HEK293 (cell line): ENCODE data around the gene RAB17.

Source experiments
- CTCF ChIA-PET: fragments of 350-600 bp; formaldehyde crosslinking; extraction: SDS; loops from one replicate; lab custom pipeline; 2021; ENCODE audit warnings: antibody characterized with exemption; lab: Yijun Ruan, JAX
- POLR2A ChIA-PET: fragments of 300-600 bp; formaldehyde crosslinking; extraction: SDS; loops from one replicate; lab custom pipeline; 2020; ENCODE audit warnings: antibody characterized with exemption, inconsistent platforms; lab: Yijun Ruan, JAX
- H3K27ac ChIP-seq: fragments of 200-500 bp; sonication (Bioruptor generic); 2 replicates; pipeline ENCODE4 v1.5.1; 2014; ENCODE audit warnings: low read depth, low read length, control low read depth, inconsistent platforms; ENCODE audit errors: extremely low read depth
- H3K36me3 ChIP-seq, 2 experiments: fragments of 200-500 bp in 1 of 2; sonication (Bioruptor generic) in 1 of 2; 1 replicate in 1 of 2; 2 replicates in 1 of 2; pipeline ENCODE4 v1.5.1; 2014 to 2017; ENCODE audit warnings: inconsistent platforms in 2 of 2, low read length in 2 of 2; ENCODE audit not compliant: control insufficient read depth in 2 of 2, insufficient read depth in 1 of 2
- H3K4me1 ChIP-seq: fragments of 200-500 bp; sonication (Bioruptor generic); 2 replicates; pipeline ENCODE4 v1.5.1; 2014; ENCODE audit warnings: mild to moderate bottlenecking, low read length, inconsistent platforms; ENCODE audit not compliant: control insufficient read depth, insufficient read depth
- H3K4me3 ChIP-seq: 2 replicates; pipeline ENCODE4 v1.5.1; 2011; ENCODE audit warnings: low read depth, mild to moderate bottlenecking, control low read depth, low read length, moderate library complexity
- H3K9me3 ChIP-seq: fragments of 200-500 bp; sonication (Bioruptor generic); 2 replicates; pipeline ENCODE4 v1.5.1; 2014; ENCODE audit warnings: low read depth, low read length, inconsistent platforms; ENCODE audit not compliant: control insufficient read depth, insufficient read depth
- KLF8 ChIP-seq: fragments of 450-650 bp; formaldehyde crosslinking; IDR thresholded peaks from 2 replicates; pipeline ENCODE4 v1.5.1; 2016; ENCODE audit warnings: missing biosample characterization, missing genetic modification characterization
- PRDM2 ChIP-seq: fragments of 450-650 bp; formaldehyde crosslinking; IDR thresholded peaks from 2 replicates; pipeline ENCODE4 v1.5.1; 2016; ENCODE audit warnings: missing biosample characterization, missing genetic modification characterization, borderline replicate concordance
- REST ChIP-seq: fragments of 450-650 bp; formaldehyde crosslinking; IDR thresholded peaks from 2 replicates; pipeline ENCODE4 v1.5.1; 2016; ENCODE audit warnings: missing biosample characterization, missing genetic modification characterization
- SP7 ChIP-seq: fragments of 450-650 bp; formaldehyde crosslinking; IDR thresholded peaks from 2 replicates; pipeline ENCODE4 v1.5.1; 2016; ENCODE audit warnings: missing biosample characterization, missing genetic modification characterization
- ZBTB17 ChIP-seq: fragments of 450-650 bp; formaldehyde crosslinking; IDR thresholded peaks from 2 replicates; pipeline ENCODE4 v1.5.1; 2016; ENCODE audit warnings: missing biosample characterization, missing genetic modification characterization
- ZEB2 ChIP-seq: fragments of 450-650 bp; formaldehyde crosslinking; IDR thresholded peaks from 2 replicates; pipeline ENCODE4 v1.5.1; 2016; ENCODE audit warnings: missing biosample characterization, missing genetic modification characterization
- ZFHX2 ChIP-seq: fragments of 450-650 bp; formaldehyde crosslinking; conservative IDR thresholded peaks from 2 replicates; pipeline ENCODE4 v1.5.1; 2016; ENCODE audit warnings: missing biosample characterization, missing genetic modification characterization
- ZFP3 ChIP-seq: fragments of 450-650 bp; formaldehyde crosslinking; IDR thresholded peaks from 2 replicates; pipeline ENCODE4 v1.5.1; 2016; ENCODE audit warnings: low read depth, missing biosample characterization, missing genetic modification characterization
- ZNF140 ChIP-seq: fragments of 450-650 bp; formaldehyde crosslinking; IDR thresholded peaks from 2 replicates; pipeline ENCODE4 v1.5.1; 2016; ENCODE audit warnings: missing biosample characterization, missing genetic modification characterization
- ZNF169 ChIP-seq: fragments of 450-650 bp; formaldehyde crosslinking; IDR thresholded peaks from 2 replicates; pipeline ENCODE4 v1.5.1; 2016; ENCODE audit warnings: missing biosample characterization, missing genetic modification characterization
- ZNF175 ChIP-seq: fragments of 450-650 bp; formaldehyde crosslinking; IDR thresholded peaks from 2 replicates; pipeline ENCODE4 v1.5.1; 2016; ENCODE audit warnings: missing biosample characterization, missing genetic modification characterization
- ZNF18 ChIP-seq: fragments of 450-650 bp; formaldehyde crosslinking; IDR thresholded peaks from 2 replicates; pipeline ENCODE4 v1.5.1; 2016; ENCODE audit warnings: missing biosample characterization, missing genetic modification characterization
- ZNF221 ChIP-seq: fragments of 450-650 bp; formaldehyde crosslinking; IDR thresholded peaks from 2 replicates; pipeline ENCODE4 v1.5.1; 2017; ENCODE audit warnings: missing biosample characterization, missing genetic modification characterization, borderline replicate concordance
- ZNF248 ChIP-seq: fragments of 450-650 bp; formaldehyde crosslinking; IDR thresholded peaks from 2 replicates; pipeline ENCODE4 v1.5.1; 2017; ENCODE audit warnings: missing biosample characterization, missing genetic modification characterization
- ZNF280D ChIP-seq: fragments of 450-650 bp; formaldehyde crosslinking; IDR thresholded peaks from 2 replicates; pipeline ENCODE4 v1.5.1; 2016; ENCODE audit warnings: missing biosample characterization, missing genetic modification characterization
- ZNF398 ChIP-seq: fragments of 450-650 bp; formaldehyde crosslinking; IDR thresholded peaks from 2 replicates; pipeline ENCODE4 v1.5.1; 2017; ENCODE audit warnings: missing biosample characterization, missing genetic modification characterization
- ZNF501 ChIP-seq: fragments of 450-650 bp; formaldehyde crosslinking; IDR thresholded peaks from 2 replicates; pipeline ENCODE4 v1.5.1; 2016; ENCODE audit warnings: missing biosample characterization, missing genetic modification characterization
- ZNF513 ChIP-seq: fragments of 450-650 bp; IDR thresholded peaks from 2 replicates; pipeline ENCODE4 v1.5.1; 2018; ENCODE audit warnings: missing biosample characterization, missing genetic modification characterization
- ZNF549 ChIP-seq: fragments of 450-650 bp; IDR thresholded peaks from 2 replicates; pipeline ENCODE4 v1.5.1; 2018; ENCODE audit warnings: missing biosample characterization, missing genetic modification characterization, mild to moderate bottlenecking, inconsistent platforms, moderate library complexity

Gene RAB17

GRCh38 chr2:237572021-237572741 lies 18.4 kb downstream of the RAB17 start:
- CTCF ChIA-PET, result interaction anchor here (0.5 to 6.5 kb wide), 85 partner anchors 9 to 1257 kb away, joined by 3 to 256 read pairs (median 4); partner anchors contain the start of genes COPS8 and RAB17
- H3K4me3 ChIP-seq, result no peak overlapping the region
- H3K36me3 ChIP-seq, result no peaks in the 10 kb centered on the region
- 0 out of 2 replicates have a peak, but pooled peaks cover 3% of the 10 kb centered on the region for H3K4me1 ChIP-seq
- H3K27ac ChIP-seq, result no peak overlapping the region
- POLR2A ChIA-PET, result interaction anchor here (0.9 to 1.0 kb wide), 2 partner anchors 60 to 97 kb away, joined by 3 to 6 read pairs; no protein-coding TSS in a partner anchor
- H3K9me3 ChIP-seq, result no peaks in the 10 kb centered on the region
- peak; percentile 39; the same call in 1 of the 2 replicates for TF ChIP-seq SP7
- TF ChIP-seq REST (tag by site-specific recombination), result no peak
- no peak for TF ChIP-seq ZNF513 (tag by site-specific recombination)
- TF ChIP-seq ZNF221, result no peak
- TF ChIP-seq ZFHX2 (tag by site-specific recombination), result no peak; the same call in 1 of the 2 replicates
- no peak for TF ChIP-seq PRDM2 (tag by site-specific recombination)
- TF ChIP-seq ZNF140, result no peak
- TF ChIP-seq ZFP3 (tag by site-specific recombination), result no peak
- 0 out of 2 replicates have a peak, but pooled peaks have one; percentile 38 for TF ChIP-seq ZBTB17 (tag by site-specific recombination)
- TF ChIP-seq KLF8 (tag by site-specific recombination), result no peak
- no peak for TF ChIP-seq ZNF248 (tag by site-specific recombination)
- TF ChIP-seq ZNF175 (tag by site-specific recombination), result no peak
- 0 out of 2 replicates have a peak, but pooled peaks have one; percentile 38 for TF ChIP-seq ZNF501 (tag by site-specific recombination)
- TF ChIP-seq ZNF169 (tag by site-specific recombination), result no peak
- TF ChIP-seq ZNF280D, result no peak
- TF ChIP-seq ZNF398, result no peak
- TF ChIP-seq ZNF18 (tag by site-specific recombination), result no peak
- no peak for TF ChIP-seq ZNF549 (tag by site-specific recombination)
- no peak for TF ChIP-seq ZEB2 (tag by site-specific recombination)
